SJCRH30 (cell line): ENCODE data around the gene GAB3. TPM values are rescaled to one million over a fixed set of nuclear protein-coding genes. Genes with fewer than 3 reads are reported as not detected.
"Not testable (repeated sequence)": the region's sequence is repeated elsewhere in the genome, so short reads cannot be mapped to it uniquely, and the experiment has no call there.

ENCODE experiments used
- DNase-seq, 2 experiments: peaks; one replicate each; pipeline ENCODE4 v3.0.0-alpha.2; 2015 to 2020
- H3K27ac ChIP-seq: fragments of 250-450 bp; sonication (Bioruptor Pico); 2 replicates; pipeline ENCODE4 v1.5.1; 2020; ENCODE audit warnings: mild to moderate bottlenecking, moderate library complexity
- H3K27me3 ChIP-seq: fragments of 250-450 bp; sonication (Bioruptor Pico); 2 replicates; pipeline ENCODE4 v1.5.1; 2020; ENCODE audit warnings: mild to moderate bottlenecking, moderate library complexity
- H3K36me3 ChIP-seq: fragments of 250-450 bp; sonication (Bioruptor Pico); 2 replicates; pipeline ENCODE4 v1.5.1; 2020; ENCODE audit warnings: mild to moderate bottlenecking, moderate library complexity
- H3K4me1 ChIP-seq: fragments of 250-450 bp; sonication (Bioruptor Pico); 2 replicates; pipeline ENCODE4 v1.5.1; 2020; ENCODE audit warnings: mild to moderate bottlenecking, moderate library complexity
- H3K4me3 ChIP-seq: fragments of 250-450 bp; sonication (Bioruptor Pico); 2 replicates; pipeline ENCODE4 v1.5.1; 2020; ENCODE audit warnings: mild to moderate bottlenecking, moderate library complexity
- H3K9me3 ChIP-seq: fragments of 250-450 bp; sonication (Bioruptor Pico); replicated peaks from 2 replicates; pipeline ENCODE4 v1.5.1; 2020; ENCODE audit warnings: mild to moderate bottlenecking, moderate library complexity
- total RNA-seq: library from RNA; depleted of rRNA; stranded (reverse); fragments of >200 nt; shearing (Covaris generic); gene quantifications from 2 replicates; pipeline ENCODE4 v1.2.3, GENCODE V29; 2014

Gene GAB3
- total RNA-seq, 1 experiment from 2014 or later, result not detected

DNA sequence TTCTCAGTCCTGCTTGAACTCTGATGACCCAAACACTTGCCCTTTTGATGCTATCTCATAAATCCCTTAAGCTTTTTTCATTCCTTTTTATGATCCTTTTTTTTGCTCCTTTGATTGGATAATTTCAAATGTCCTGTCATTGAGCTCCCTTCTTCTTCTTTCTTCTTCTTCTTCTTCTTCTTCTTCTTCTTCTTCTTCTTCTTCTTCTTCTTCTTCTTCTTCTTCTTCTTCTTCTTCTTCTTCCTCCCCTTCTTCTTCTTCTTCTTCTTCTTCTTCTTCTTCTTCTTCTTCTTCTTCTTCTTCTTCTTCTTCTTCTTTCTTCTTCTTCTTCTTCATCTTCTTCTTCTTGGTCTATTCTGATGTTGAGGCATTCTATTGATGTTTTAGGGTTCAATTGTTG lies 78.8 kb downstream of the GAB3 start:
- not testable (repeated sequence) for H3K4me1 ChIP-seq, H3K9me3 ChIP-seq, H3K27me3 ChIP-seq, H3K4me3 ChIP-seq, DNase-seq, H3K27ac ChIP-seq, H3K36me3 ChIP-seq

DNA sequence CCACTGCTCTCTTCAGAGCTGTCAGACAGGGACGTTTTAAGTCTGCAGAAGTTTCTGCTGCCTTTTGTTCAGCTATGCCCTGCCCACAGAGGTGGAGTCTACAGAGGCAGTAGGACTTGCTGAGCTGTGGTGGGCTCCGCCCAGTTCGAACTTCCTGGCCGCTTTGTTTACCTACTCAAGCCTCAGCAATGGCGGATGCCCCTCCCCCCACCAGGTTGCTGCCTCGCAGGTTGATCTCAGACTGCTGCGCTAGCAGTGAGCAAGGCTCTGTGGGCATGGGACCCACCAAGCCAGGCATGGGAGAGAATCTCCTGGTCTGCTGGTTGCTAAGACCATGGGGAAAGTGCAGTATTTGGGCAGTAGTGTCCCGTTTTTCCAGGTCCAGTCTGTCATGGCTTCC lies 80.0 kb downstream of the GAB3 start:
- not testable (repeated sequence) for H3K4me1 ChIP-seq

DNA sequence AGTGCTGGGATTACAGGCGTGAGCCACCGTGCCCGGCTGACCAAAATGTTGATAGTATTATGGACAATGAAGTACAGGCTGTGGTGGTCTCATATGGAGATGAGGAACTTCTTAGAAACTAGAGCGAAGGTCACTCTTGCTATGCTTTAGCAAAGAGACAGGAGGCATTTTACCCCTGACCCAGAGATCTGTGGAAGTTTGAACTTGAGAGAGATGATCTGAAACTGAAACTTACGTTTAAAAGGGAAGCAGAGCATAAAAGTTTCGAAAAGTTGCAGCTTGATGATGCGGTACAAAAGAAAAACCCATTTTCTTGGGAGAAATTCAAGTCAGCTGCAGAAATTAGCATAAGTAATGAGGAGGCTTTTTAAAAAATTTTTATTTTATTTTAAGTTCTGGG lies 89.0 kb downstream of the GAB3 start:
- no peaks in the 10 kb centered on the region for H3K27me3 ChIP-seq
- H3K27ac ChIP-seq, result no peak overlapping the region
- H3K9me3 ChIP-seq, result no peaks in the 10 kb centered on the region
- no peak overlapping the region for H3K4me3 ChIP-seq
- H3K4me1 ChIP-seq, result no peaks in the 10 kb centered on the region
- no peaks in the 10 kb centered on the region for H3K36me3 ChIP-seq
- no peak for DNase-seq

More for the DNA sequence above, 80.0 kb downstream of the GAB3 start:
- H3K27ac ChIP-seq, DNase-seq, H3K9me3 ChIP-seq, H3K36me3 ChIP-seq, H3K27me3 ChIP-seq, H3K4me3 ChIP-seq: not testable (repeated sequence)

DNA sequence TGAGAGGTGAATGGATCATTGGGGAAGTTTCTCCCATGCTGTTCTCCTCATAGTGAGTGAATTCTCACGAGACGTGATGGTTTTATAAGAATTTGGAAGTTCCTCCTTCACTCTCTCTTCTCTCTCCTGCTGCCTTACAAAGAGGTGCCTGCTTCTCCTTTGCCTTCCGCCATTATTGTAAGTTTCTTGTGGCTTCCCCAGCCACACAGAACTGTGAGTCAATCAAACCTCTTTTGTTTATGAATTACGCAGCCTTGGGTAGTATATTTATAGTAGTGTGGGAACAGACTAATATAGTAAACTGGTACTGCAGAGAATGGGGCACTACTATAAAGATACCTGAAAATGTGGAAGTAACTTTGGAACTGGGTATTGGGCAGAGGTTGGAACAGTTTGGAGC lies 89.7 kb downstream of the GAB3 start:
- Histone ChIP-seq H3K4me3 (no peak overlapping the region), H3K27ac (no peak overlapping the region), H3K36me3 (no peaks in the 10 kb centered on the region), H3K27me3 (no peaks in the 10 kb centered on the region), H3K4me1 (no peaks in the 10 kb centered on the region), H3K9me3 (no peaks in the 10 kb centered on the region)
- DNase-seq, result no peak

DNA sequence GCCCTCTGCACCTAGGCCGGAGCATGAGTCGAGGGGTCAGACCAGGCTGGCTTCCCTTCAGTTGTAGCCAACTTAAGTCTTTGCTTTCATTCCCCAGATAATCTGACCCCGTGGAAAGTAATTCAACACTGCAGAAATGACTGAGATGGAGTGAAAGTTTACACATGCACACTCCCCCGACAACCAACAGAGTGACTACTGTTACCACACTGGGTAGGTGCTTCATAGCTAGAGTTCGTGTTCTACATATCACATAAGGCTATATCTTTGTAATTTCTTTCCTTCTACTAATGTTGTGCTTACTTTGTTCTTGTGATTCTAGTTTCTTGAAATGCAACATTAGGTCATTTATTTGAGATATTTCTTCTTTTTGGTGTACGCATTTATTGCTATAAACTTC lies 90.3 kb downstream of the GAB3 start:
- H3K4me1 ChIP-seq, result no peaks in the 10 kb centered on the region
- no peak overlapping the region for H3K4me3 ChIP-seq
- no peaks in the 10 kb centered on the region for H3K27me3 ChIP-seq
- no peak overlapping the region for H3K27ac ChIP-seq
- no peaks in the 10 kb centered on the region for H3K9me3 ChIP-seq
- no peaks in the 10 kb centered on the region for H3K36me3 ChIP-seq
- no peak for DNase-seq

DNA sequence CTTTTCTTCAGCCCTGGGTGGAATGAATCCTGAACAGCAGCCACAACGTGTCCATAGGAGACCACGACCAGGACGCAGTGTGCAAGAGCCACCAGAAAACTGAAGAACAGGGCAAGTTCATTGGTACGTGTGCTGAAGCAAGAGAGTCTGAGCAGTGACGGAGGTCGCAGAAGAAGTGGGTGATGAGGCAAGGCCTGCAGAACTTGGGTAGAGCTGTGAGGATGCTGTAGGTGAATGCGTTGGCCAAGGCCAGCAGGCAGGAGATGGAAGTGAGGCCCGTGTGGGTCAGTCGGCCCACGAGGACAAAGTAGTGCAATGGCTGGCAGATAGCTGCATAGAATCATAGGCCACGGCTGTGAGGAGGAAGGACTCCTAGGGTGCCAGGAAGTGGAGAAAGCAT lies 91.9 kb downstream of the GAB3 start:
- DNase-seq, result no peak
- no peaks in the 10 kb centered on the region for H3K27me3 ChIP-seq
- H3K4me3 ChIP-seq, result no peak overlapping the region
- no peaks in the 10 kb centered on the region for H3K4me1 ChIP-seq
- no peaks in the 10 kb centered on the region for H3K36me3 ChIP-seq
- H3K27ac ChIP-seq, result no peak overlapping the region
- no peaks in the 10 kb centered on the region for H3K9me3 ChIP-seq

DNA sequence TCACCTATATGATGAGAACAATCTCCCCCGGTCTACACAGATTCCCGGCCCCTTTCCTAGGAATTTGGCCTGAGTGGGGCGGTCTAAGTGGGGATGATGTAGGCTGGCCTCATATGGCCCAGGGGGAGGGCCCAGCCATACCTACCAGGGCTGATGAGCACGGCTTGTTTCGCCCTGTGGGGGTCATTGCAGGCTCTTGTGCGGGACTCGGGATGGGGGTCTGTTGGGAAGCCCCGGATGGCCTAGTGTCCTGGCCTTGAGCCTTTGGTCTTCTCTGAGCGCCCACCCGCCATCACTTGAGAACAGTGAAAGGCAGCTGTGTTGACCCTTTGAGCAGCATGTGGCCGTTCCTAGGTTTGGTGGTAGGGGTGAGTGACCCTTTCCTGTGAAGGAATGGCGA lies 92.7 kb downstream of the GAB3 start:
- H3K4me3 ChIP-seq, result no peak overlapping the region
- DNase-seq, result no peak
- no peaks in the 10 kb centered on the region for H3K9me3 ChIP-seq
- H3K4me1 ChIP-seq, result no peaks in the 10 kb centered on the region
- no peak overlapping the region for H3K27ac ChIP-seq
- no peaks in the 10 kb centered on the region for H3K27me3 ChIP-seq
- no peaks in the 10 kb centered on the region for H3K36me3 ChIP-seq

DNA sequence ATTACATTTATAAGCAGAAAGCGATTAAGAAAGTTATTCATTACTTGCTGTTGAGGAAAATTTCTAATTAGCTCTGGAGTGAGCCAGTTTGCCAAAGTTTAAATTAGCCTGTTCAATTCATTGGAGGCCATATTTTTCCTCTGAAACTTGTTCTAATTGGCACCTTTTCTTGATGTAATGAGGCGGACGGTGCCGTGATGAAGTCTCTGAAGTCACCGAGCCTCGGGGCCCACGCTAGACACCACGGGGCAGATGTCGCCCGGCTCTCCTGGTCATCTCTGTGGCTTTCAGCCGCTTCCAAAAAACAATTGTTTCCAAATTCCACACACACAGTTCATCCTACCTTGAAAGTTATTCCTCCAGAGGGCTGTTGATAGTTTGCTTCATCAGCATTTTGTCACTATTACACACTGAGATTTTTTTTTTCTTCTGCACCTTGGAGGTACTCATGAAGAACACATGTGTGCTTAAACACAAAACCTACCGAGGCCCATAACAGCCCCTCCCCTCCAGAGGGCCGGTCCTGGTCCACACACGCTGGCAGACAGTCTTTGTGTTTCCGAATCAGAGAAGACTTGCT lies 93.6 kb downstream of the GAB3 start:
- H3K9me3 ChIP-seq, result no peaks in the 10 kb centered on the region
- no peaks in the 10 kb centered on the region for H3K4me1 ChIP-seq
- H3K27ac ChIP-seq, result no peak overlapping the region
- no peak overlapping the region for H3K4me3 ChIP-seq
- DNase-seq, result no peak
- H3K27me3 ChIP-seq, result no peaks in the 10 kb centered on the region
- no peaks in the 10 kb centered on the region for H3K36me3 ChIP-seq

DNA sequence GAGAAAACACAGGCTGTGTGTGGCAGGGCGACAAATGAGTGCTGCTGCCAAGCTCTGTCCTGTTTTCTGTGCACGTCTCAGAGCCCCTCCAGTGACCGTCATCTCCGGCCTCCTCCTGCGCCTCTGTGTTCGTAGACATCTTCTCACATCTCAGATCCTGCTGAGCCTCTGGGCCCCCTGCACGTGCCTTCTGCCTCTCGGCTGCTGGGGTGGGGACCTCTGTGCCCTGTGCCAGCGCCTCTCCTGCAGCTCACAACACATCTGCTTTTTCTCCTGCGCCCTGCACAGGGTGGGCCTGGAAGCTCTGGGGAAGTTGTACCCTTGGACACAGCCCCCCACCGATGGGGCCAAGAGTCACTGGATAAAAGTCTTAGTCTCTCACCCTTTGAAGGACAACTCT lies 95.1 kb downstream of the GAB3 start:
- Histone ChIP-seq H3K27ac (no peak overlapping the region), H3K4me1 (no peaks in the 10 kb centered on the region), H3K4me3 (no peak overlapping the region), H3K27me3 (no peaks in the 10 kb centered on the region), H3K9me3 (no peaks in the 10 kb centered on the region), H3K36me3 (no peaks in the 10 kb centered on the region)
- no peak for DNase-seq

DNA sequence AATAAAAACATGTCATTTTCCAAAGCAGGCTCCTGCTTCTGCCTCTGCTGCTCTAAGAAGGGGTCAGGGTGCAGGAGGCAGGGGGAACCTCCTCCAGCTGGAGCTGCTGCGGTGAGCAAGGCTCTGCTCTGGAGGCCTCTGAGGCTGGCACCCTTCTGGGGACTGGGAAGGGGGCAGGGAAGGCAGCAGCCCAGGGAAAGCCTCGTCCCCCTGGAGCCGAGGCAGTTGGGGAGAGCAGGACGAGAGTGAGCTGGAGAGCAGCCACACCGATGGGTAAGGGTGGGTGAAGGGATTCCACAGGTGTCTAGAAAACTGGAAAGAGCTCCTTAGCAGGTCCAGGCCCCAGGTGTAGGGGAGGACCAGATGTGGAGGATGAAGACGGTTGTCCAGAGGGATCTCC lies 95.5 kb downstream of the GAB3 start:
- no peak overlapping the region for H3K27ac ChIP-seq
- no peaks in the 10 kb centered on the region for H3K9me3 ChIP-seq
- no peaks in the 10 kb centered on the region for H3K27me3 ChIP-seq
- H3K36me3 ChIP-seq, result no peaks in the 10 kb centered on the region
- no peak overlapping the region for H3K4me3 ChIP-seq
- DNase-seq, result no peak
- no peaks in the 10 kb centered on the region for H3K4me1 ChIP-seq

DNA sequence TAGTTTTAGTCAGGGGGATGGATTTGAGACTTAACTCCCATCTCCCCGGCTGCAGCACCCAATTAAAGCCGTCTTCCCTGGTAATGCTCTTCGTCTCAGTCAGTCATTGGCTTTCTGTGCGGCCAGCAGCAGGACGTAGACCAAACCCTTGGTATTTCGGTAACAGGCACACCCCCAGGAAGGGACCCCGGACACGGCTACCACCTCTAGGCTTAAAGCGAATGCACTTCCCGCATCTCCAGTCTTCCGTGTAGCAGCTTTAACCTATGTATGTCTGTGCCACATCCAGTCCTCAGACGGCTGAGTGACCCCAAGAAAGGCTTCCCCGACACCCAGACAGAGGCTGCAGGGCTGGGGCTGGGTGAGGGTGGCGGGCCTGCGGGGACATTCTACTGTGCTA lies 96.0 kb downstream of the GAB3 start:
- no peaks in the 10 kb centered on the region for H3K9me3 ChIP-seq
- no peak overlapping the region for H3K27ac ChIP-seq
- H3K36me3 ChIP-seq, result no peaks in the 10 kb centered on the region
- no peak overlapping the region for H3K4me3 ChIP-seq
- H3K27me3 ChIP-seq, result no peaks in the 10 kb centered on the region
- DNase-seq, result no peak
- H3K4me1 ChIP-seq, result no peaks in the 10 kb centered on the region

DNA sequence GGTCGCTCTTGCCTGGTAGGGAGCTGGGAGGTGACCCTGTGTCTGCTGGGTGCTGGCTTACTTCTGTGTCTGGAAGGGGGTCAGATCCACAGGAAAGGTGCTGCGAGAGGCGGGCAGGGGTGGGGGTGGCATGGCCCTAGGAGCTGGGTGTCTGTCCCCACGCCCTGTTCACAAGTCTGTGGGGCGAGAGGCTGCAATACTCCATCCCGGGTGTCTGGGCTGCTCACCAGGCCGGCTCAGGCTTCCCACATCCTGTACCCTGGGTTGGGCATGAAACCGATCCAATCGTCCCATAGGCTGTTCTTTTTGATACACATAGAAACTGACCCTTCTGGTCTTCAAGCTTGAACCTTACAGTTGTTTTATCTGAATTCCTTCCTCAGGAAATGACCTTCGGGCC lies 96.5 kb downstream of the GAB3 start:
- Histone ChIP-seq H3K27ac (no peak overlapping the region), H3K4me3 (no peak overlapping the region), H3K36me3 (no peaks in the 10 kb centered on the region), H3K4me1 (no peaks in the 10 kb centered on the region), H3K27me3 (no peaks in the 10 kb centered on the region), H3K9me3 (no peaks in the 10 kb centered on the region)
- no peak for DNase-seq

DNA sequence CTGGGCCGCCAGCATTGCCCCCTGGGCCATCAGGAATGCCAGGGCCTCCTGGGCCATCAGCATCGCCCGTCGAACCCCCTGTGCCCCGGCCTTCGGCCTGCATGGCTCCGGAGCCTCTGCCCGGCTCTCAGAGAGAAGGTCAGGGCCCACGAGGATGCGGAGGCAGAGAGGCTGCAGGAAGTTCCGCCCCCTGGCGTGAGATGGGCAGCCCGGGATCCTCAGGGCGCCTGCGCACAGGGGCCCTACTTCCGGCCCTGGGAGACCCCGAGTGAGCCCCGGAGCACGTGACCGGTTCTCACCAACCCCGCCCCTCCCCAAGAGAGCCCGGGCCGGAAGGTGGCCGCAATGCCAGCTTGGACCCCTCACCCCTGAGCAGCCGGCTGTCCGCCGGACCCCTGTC lies 97.5 kb downstream of the GAB3 start, which contains the start of gene CTAG2:
Gene CTAG2 (minus strand): TSS at position 167 of the 400 bp plus-strand sequence. CDS start 64 bp downstream, at position 103.
- H3K4me3 ChIP-seq, H3K4me1 ChIP-seq, H3K27me3 ChIP-seq, H3K36me3 ChIP-seq, H3K27ac ChIP-seq, DNase-seq, H3K9me3 ChIP-seq: not testable (repeated sequence)

DNA sequence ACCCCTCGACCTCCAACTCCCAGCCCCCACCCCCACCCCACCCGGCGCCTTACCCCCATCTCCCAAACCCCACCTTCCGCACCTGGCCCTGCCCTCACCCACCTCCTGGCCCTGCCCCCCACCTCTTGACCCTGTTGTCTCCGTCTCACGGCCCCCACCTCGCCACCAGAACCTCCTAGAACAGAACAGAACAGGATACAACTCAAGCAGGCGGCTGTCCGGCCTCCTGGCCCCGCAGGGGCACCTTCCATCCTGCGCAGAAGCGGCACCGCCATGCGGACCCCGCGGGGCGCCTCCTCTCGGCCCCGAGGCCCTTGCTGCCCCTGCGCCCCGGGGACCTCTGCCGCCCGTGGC lies 97.9 kb downstream of the GAB3 start:
- no peak for DNase-seq
- Histone ChIP-seq H3K4me3 (no peak overlapping the region), H3K9me3 (no peaks in the 10 kb centered on the region), H3K27me3 (no peaks in the 10 kb centered on the region), H3K27ac (no peak overlapping the region), H3K36me3 (no peaks in the 10 kb centered on the region), H3K4me1 (no peaks in the 10 kb centered on the region)

DNA sequence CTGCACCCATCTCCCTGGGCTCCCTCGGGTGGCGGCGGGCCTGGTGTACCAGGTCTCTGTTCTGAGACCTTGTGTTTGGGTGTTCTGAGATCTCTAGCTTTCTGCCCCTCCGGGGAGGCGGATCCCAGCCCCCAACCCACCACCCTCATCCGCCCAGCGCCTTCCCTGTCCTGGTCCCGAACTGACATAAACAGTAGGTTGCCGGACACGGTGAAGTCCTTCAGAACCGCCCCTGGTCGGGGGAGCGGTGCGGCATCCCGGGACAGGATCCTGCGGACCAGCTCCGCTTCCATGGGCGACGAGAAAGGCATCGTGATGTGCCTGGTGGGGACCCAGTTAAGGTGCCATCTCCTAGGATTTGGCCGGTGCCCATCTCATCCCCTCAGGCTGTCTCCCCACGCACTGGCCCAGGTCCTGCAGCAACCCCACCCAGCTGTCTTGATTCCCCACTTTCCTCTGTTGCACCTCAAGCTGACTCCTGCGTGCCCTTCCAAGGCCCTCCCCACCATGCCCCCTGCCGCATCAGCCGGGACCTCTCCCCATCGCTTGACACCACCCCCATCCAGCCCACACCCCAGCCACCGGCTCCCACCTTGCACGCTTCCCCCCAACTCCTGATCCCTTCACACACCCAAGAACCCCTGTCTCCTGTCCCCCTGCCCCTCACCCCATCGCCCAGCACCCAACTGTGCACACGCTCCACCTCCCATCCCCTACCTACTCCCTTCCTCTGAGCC lies 98.4 kb downstream of the GAB3 start:
- Histone ChIP-seq H3K27me3 (no peaks in the 10 kb centered on the region), H3K4me3 (no peak overlapping the region), H3K4me1 (no peaks in the 10 kb centered on the region), H3K27ac (no peak overlapping the region), H3K9me3 (no peaks in the 10 kb centered on the region), H3K36me3 (no peaks in the 10 kb centered on the region)
- no peak for DNase-seq

DNA sequence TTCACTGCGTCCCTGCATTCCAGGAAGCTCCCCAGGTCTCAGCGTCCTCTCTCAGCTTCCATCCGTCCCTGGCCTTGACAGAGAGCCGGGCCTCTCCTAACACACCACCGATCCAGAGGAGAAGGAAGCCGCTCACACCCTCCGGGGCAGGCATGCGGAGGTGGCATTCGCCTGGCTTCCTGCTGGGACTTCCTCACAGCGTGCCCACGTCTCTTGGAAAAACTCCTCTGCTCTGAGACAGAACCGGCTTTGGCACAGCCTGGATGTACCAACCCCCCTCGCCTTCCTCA lies 100.7 kb downstream of the GAB3 start:
- Histone ChIP-seq H3K36me3 (no peaks in the 10 kb centered on the region), H3K27ac (no peak overlapping the region), H3K4me1 (no peaks in the 10 kb centered on the region), H3K27me3 (no peaks in the 10 kb centered on the region), H3K9me3 (no peaks in the 10 kb centered on the region), H3K4me3 (no peak overlapping the region)
- no peak for DNase-seq
